DOHH2 (cell line): ENCODE data around the gene GPR171.

ENCODE experiments used
- H3F3A ChIP-seq: fragments of 200-600 bp; sonication (generic), shearing (Covaris generic); 2 replicates; pipeline ENCODE4 v1.6.0; 2016; ENCODE audit warnings: antibody characterized with exemption, mild to moderate bottlenecking; ENCODE audit not compliant: control insufficient read depth, insufficient read depth
- H3K27ac ChIP-seq: fragments of 200-600 bp; sonication (generic); 2 replicates; pipeline ENCODE4 v1.5.1; 2014; ENCODE audit warnings: low read depth, mild to moderate bottlenecking, low read length, moderate library complexity
- H3K27me3 ChIP-seq: fragments of 200-600 bp; sonication (generic); 2 replicates; pipeline ENCODE4 v1.6.1; 2014; ENCODE audit warnings: mild to moderate bottlenecking, low read length, mixed read lengths; ENCODE audit not compliant: control insufficient read depth
- H3K36me3 ChIP-seq: fragments of 200-600 bp; sonication (generic); 2 replicates; pipeline ENCODE4 v1.6.1; 2014; ENCODE audit warnings: mild to moderate bottlenecking, low read length, moderate library complexity, mixed read lengths; ENCODE audit not compliant: control insufficient read depth
- H3K4me1 ChIP-seq: fragments of 200-600 bp; sonication (generic); 2 replicates; pipeline ENCODE4 v1.6.1; 2014; ENCODE audit warnings: mild to moderate bottlenecking, low read length, mixed read lengths; ENCODE audit not compliant: control insufficient read depth
- H3K4me2 ChIP-seq: fragments of 200-600 bp; sonication (generic); 2 replicates; pipeline ENCODE4 v1.6.0; 2014; ENCODE audit warnings: mild to moderate bottlenecking, low read length, moderate library complexity
- H3K4me3 ChIP-seq: fragments of 200-600 bp; sonication (generic); 2 replicates; pipeline ENCODE4 v1.5.1; 2014; ENCODE audit warnings: mild to moderate bottlenecking, low read length, mixed read lengths
- H3K79me2 ChIP-seq: fragments of 200-600 bp; sonication (generic); 2 replicates; pipeline ENCODE4 v1.6.1; 2014; ENCODE audit warnings: mild to moderate bottlenecking, low read length, mixed read lengths; ENCODE audit not compliant: control insufficient read depth
- H3K9me2 ChIP-seq: fragments of 200-600 bp; sonication (generic); replicated peaks from 2 replicates; pipeline ENCODE4 v1.6.1; 2014; ENCODE audit warnings: mild to moderate bottlenecking, low read length, mixed read lengths; ENCODE audit not compliant: control insufficient read depth
- H3K9me3 ChIP-seq: fragments of 200-600 bp; sonication (generic); 2 replicates; pipeline ENCODE4 v1.6.1; 2014; ENCODE audit warnings: antibody characterized with exemption, low read length, mixed read lengths; ENCODE audit not compliant: control insufficient read depth, insufficient read depth
- H4K20me1 ChIP-seq: fragments of 200-600 bp; sonication (generic); 2 replicates; pipeline ENCODE4 v1.6.0; 2014; ENCODE audit warnings: low read depth, mild to moderate bottlenecking, antibody characterized with exemption, low read length, moderate library complexity; ENCODE audit not compliant: control insufficient read depth, insufficient read depth
- EZH2phosphoT487 ChIP-seq: fragments of 200-600 bp; sonication (generic); IDR thresholded peaks from 2 replicates; pipeline ENCODE4 v1.6.1; 2017; ENCODE audit warnings: borderline replicate concordance, mild to moderate bottlenecking, antibody characterized with exemption, low read length, moderate library complexity, mixed read lengths
- TF ChIP-seq, protein P1 (sequence below): fragments of 200-600 bp; sonication (generic); IDR thresholded peaks from one replicate; pipeline ENCODE4 v1.5.1; 2014; ENCODE audit warnings: antibody characterized with exemption, mild to moderate bottlenecking, low read depth, low read length; ENCODE audit not compliant: poor library complexity, severe bottlenecking

Gene GPR171

GRCh38 chr3:151201051-151201730, 1.8 kb downstream of the GPR171 start:
- H3K4me1 ChIP-seq, result no peaks in the 10 kb centered on the region
- no peaks in the 10 kb centered on the region for H3K27me3 ChIP-seq
- no peak overlapping the region for H3K4me2 ChIP-seq
- no peaks in the 10 kb centered on the region for H3K36me3 ChIP-seq
- H3K9me2 ChIP-seq, result no peaks in the 10 kb centered on the region
- H4K20me1 ChIP-seq, result no peaks in the 10 kb centered on the region
- no peak overlapping the region for H3K4me3 ChIP-seq
- no peaks in the 10 kb centered on the region for H3K79me2 ChIP-seq
- no peaks in the 10 kb centered on the region for H3F3A ChIP-seq
- H3K9me3 ChIP-seq, result no peaks in the 10 kb centered on the region
- no peak overlapping the region for H3K27ac ChIP-seq
- no peak for TF ChIP-seq EZH2phosphoT487
- TF ChIP-seq, protein P1, sequence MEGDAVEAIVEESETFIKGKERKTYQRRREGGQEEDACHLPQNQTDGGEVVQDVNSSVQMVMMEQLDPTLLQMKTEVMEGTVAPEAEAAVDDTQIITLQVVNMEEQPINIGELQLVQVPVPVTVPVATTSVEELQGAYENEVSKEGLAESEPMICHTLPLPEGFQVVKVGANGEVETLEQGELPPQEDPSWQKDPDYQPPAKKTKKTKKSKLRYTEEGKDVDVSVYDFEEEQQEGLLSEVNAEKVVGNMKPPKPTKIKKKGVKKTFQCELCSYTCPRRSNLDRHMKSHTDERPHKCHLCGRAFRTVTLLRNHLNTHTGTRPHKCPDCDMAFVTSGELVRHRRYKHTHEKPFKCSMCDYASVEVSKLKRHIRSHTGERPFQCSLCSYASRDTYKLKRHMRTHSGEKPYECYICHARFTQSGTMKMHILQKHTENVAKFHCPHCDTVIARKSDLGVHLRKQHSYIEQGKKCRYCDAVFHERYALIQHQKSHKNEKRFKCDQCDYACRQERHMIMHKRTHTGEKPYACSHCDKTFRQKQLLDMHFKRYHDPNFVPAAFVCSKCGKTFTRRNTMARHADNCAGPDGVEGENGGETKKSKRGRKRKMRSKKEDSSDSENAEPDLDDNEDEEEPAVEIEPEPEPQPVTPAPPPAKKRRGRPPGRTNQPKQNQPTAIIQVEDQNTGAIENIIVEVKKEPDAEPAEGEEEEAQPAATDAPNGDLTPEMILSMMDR, result no peak

DNA sequence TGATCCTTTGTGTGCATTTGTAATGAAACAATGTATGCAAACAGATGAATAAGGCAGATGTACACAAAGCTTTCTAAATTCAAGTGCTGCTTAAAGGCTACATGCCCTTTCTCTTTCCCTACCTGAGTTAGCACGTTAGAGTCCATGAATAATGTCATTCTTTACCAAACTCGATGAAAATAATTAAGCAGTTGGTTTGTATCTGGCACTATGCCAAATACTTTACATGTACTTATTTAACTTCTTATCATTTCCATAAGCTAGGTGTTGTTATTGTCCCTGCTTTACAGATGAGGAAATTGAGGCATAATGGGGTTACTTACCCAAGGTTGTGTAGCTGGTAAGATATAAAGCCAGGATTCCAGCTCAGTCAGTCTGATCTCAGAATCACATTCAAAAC, 2.4 kb downstream of the GPR171 start:
- Histone ChIP-seq H3K27me3 (no peaks in the 10 kb centered on the region), H3K79me2 (no peaks in the 10 kb centered on the region), H3K4me3 (no peak overlapping the region), H3K36me3 (no peaks in the 10 kb centered on the region), H3K9me3 (no peaks in the 10 kb centered on the region), H3K27ac (no peak overlapping the region), H3F3A (no peaks in the 10 kb centered on the region), H3K9me2 (no peaks in the 10 kb centered on the region), H3K4me1 (no peaks in the 10 kb centered on the region), H4K20me1 (no peaks in the 10 kb centered on the region), H3K4me2 (no peak overlapping the region)
- TF ChIP-seq EZH2phosphoT487, result no peak
- TF ChIP-seq, protein P1, result no peak

DNA sequence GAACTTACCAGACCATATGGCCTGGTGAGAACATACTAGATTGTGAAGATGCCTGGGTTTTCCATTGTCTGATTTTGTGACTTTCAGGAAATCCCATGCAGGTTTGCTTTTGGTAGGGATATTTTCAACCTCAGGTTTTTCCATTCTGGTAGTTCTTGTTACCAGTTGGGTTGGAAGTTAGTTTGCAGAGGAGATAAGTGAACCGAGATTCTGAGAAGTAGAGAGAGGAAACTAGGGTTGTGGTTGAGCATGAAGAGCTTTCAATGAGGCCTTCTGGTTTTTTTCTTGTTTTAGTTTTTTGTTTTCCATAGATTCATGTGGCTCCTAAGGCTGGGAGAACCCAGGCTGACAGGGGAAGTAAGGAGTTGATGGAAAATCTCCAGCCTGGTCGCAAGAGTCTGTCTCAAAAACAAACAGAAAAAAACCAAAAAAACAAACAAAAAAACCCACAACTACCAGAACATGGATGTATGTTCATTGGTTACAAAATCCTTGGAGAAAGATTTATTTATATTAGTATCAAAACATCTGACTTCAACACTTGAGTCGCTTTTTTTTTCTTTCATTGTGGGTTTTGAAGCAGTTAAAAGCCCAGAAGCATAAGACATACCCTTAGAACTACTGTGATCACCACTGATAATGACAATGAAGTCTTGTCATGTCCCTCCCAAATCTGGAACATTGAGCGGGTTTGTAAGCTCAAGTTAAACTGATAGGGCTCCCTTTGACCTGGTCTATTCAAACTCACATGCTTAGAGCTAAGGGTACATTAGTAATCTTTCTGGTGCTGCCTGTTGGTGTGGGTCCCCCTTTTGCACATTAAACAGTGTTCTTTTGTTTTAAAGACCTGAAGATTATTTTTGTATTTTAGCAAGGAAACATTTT, 3.2 kb downstream of the GPR171 start:
- no peaks in the 10 kb centered on the region for H3K4me1 ChIP-seq
- no peak overlapping the region for H3K4me3 ChIP-seq

More for the DNA sequence above, 3.2 kb downstream of the GPR171 start:
- no peaks in the 10 kb centered on the region for H3K79me2 ChIP-seq
- no peaks in the 10 kb centered on the region for H3K9me2 ChIP-seq
- H3K27me3 ChIP-seq, result no peaks in the 10 kb centered on the region
- no peak overlapping the region for H3K27ac ChIP-seq
- H3F3A ChIP-seq, result no peaks in the 10 kb centered on the region
- H3K4me2 ChIP-seq, result no peak overlapping the region
- H3K36me3 ChIP-seq, result no peaks in the 10 kb centered on the region
- no peaks in the 10 kb centered on the region for H4K20me1 ChIP-seq
- TF ChIP-seq, protein P1, result no peak
- TF ChIP-seq EZH2phosphoT487, result no peak
- no peaks in the 10 kb centered on the region for H3K9me3 ChIP-seq
